ENCODE results near the gene CNPY2.
"Not testable (repeated sequence)": the region's sequence is repeated elsewhere in the genome, so short reads cannot be mapped to it uniquely, and the experiment has no call there.

The CNPY2 gene

GRCh38 chr12:56333679-56334489 lies 18.1 kb upstream of the CNPY2 start, which contains the start of gene PAN2:
Gene PAN2 (minus strand): TSS chr12:56334000. CDS start chr12:56333094, 906 bp downstream.
- peak; percentile 94 to 95 for DNase-seq

DNA sequence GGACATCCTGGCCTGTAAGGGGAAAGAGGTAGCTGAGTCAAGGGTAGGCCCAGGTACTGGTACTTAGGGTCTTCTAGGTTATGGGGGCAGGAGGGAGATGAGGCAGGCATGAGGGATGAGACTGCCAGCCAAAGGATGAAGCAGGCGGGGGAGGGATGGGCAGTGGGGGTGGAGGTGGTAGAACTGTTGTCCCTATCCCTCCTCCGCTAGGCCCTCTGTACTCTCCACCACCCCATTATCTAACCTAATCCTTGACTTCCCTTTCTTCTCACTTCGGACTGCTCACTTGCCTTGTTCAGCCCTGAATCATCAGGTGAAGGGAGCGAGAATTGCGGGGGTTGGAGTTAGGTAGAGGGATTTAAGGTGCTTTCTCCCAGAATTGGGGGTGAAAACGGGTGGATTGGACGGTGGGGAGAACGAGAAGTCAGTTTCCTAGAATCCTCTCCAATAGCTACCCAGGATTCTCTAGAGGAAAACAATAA lies 17.4 kb upstream of the CNPY2 start:
- DNase-seq = no peak

- no peak for DNase-seq
Observed at GRCh38 chr12:56332512-56333196, 16.9 kb upstream of the CNPY2 start.

DNA sequence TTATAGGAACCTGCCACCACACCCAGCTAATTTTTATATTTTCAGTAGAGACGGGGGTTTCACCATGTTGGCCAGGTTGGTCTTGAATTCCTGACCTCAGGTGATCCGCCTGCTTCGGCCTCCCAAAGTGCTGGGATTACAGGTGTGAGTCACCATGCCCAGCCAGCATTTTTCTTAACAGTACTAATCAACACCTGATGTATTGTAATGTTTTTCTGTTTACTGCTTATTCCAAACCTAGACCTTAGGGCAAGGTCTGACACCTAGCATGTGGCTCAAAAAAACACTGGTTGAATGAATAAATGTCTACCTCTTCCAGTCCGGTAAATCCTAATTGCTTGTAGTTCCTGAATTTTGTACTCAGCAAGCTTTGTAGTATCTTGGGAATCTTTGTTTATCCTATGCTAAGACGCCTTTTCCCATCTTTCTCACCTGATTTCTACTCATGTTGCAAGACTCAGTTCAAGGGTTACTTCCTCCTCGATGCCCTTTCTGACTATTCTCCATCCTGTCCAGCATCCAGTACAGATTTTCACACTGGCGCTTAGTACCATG lies 15.2 kb upstream of the CNPY2 start:
- DNase-seq = no peak

DNA sequence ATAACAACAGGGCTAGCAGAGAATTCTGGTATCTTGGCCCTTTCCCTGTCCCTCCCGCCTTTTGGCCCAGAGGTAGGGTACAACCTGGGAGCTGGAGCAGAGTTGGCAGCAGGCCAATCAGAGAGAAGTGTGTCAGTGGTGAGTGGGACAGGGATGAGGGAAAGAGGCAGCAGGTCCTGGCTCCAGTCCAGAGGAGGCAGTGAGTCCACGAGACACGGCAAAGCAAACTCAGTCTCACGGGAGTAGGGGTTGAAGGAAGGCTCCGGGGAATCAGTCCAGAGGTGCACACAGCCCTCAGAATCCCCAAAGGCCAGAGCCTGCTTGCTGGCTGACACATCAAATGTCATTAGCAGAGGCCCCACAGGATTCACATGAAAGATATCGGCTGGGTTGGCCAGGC lies 10.7 kb upstream of the CNPY2 start:
- DNase-seq = no peak

DNA sequence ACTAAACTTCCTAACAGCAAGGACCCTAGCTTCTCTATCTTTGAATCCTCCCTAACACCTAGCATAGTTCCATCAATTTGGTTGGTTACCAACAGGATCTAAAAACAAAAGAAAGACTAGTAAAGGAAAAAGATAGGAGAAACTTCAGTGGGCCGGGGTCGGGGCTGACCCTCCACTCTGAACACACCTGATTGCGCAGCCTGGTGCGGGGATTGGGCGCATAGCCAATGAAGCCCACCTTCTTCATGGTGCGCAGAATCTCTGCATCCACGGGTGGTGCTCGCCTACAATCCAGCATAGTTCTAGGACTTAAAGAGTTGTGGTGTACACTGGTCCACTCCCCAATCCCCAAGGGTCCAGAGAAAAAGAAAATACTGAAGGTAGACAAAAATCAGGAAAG lies 10.3 kb upstream of the CNPY2 start:
- no peak for DNase-seq

- no peak for DNase-seq
Observed at GRCh38 chr12:56324206-56324605, 8.4 kb upstream of the CNPY2 start.

GRCh38 chr12:56321610-56322009 lies 5.8 kb upstream of the CNPY2 start:
- not testable (repeated sequence) for DNase-seq

DNA sequence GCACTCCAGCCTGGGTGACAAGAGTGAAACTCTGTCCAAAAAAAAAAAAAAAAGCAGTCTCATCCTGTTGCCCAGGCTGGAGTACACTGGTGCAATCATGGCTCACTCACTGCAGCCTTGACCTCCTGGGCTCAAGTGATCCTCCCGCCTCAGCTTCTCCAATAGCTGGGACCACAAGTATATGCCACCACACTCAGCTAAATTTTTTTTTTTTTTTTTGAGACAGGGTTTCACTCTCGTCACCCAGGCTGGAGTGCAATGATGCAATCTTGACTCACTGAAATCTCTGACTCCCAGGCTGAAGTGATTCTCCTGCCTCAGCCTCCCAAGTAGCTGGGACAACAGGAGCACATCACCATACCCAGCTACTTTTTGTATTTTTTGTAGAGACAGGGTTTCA lies 5.2 kb upstream of the CNPY2 start:
- no peak for DNase-seq

DNA sequence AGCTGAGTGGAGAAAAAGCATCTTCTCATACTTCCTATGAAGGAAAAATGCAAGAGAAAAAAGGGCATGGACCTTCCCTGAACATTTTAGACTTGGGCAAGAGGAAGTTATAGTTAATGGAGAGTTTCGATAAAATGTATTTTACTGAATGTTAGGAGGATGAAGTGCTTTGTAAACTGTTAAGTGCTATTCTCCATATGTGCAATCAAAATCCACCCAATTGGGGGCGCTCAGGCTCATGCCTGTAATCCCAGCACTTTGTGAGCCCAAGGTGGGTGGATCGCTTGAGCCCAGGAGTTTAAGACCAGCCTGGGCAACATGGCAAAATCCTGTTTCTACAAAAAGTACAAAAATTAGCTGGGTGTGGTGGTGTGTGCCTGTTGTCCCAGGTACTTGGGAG lies 1.9 kb upstream of the CNPY2 start:
- DNase-seq = no peak

DNA sequence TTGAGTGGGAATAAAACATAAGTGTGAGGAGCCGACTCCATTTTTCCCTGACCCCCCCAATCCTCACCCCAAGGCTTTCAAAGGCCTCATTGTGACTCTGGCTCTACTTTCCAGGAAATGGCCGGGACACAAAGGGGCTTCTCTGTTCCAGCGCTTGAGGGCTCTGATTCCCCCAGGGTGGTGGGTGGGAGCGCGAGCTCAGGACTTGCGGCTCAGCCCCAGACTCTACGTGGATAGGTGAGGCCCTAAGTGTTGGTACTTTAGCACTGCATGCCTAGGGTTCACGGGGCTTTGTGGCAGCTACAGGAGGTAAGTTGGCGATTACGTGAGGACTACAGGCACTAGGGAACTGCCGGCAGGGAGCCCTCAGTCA lies 553 bp downstream of the CNPY2 start:
- DNase-seq = peak in 1 of 2 experiments; percentile 51

GRCh38 chr12:56311003-56311402 lies 4.8 kb downstream of the CNPY2 start:
- DNase-seq = no peak

DNA sequence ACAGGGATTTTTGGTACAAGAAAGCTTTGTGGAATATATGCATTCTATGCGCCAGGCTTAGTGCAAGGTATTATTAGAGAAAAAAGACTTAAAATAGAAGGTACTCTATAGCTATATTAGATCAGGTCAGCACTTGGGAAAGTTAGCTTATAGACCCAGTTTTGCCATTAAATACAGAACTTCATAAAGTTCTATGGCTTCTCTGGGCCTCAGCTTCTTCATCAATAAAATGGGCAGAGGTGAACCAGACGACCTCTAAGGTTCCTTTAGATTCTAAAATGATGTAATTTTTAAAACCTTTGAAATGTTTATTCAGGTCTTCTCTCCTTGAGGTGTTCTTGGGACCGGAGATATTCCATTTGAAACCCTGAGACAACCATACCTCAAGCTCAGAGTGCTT lies 7.1 kb downstream of the CNPY2 start:
- no peak for DNase-seq

DNA sequence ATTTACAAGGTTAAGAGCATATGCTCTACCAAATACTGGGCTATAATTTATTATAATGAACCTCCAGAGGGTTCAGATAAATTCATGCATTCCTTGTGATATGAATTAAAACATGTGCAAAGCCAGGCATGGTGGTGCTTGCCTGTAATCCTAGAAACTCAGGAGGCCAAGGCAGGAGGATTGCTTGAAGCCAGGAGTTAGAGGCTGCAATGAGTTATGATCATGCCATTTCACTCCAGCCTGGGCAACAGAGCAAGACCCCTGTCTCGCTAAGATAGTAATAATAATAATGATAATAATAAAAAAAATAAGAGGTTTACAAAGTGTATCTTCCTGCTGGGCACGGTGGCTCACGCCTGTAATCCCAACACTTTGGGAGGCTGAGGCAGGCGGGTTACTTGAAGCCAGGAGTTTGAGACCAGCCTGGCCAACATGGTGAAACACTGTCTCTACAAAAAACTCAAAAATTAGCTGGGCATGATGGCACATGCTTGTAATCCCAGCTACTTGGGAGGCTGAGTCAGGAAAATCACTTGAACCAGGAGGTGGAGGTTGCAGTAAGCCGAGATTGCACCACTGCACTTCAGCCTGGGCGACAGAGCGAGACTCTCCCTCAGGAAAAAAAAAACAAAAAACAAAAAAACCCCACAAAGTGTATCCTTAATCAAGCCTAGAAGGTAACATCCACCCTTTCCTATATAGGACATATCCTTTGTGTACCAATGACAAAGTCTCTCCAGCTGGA lies 8.4 kb downstream of the CNPY2 start:
- no peak for DNase-seq

GRCh38 chr12:56304872-56305590 lies 10.8 kb downstream of the CNPY2 start:
- DNase-seq = no peak

- DNase-seq = no peak
Observed at GRCh38 chr12:56304276-56304675, 11.5 kb downstream of the CNPY2 start.

- peak; percentile 23 to 29 for DNase-seq
Observed at GRCh38 chr12:56300644-56301464, 14.9 kb downstream of the CNPY2 start.

GRCh38 chr12:56299853-56300643 lies 15.7 kb downstream of the CNPY2 start, which contains the start of gene CS:
Gene CS (minus strand): TSS chr12:56300330. CDS start chr12:56300201, 129 bp downstream.
- peak; percentile 98 to 99 for DNase-seq

DNA sequence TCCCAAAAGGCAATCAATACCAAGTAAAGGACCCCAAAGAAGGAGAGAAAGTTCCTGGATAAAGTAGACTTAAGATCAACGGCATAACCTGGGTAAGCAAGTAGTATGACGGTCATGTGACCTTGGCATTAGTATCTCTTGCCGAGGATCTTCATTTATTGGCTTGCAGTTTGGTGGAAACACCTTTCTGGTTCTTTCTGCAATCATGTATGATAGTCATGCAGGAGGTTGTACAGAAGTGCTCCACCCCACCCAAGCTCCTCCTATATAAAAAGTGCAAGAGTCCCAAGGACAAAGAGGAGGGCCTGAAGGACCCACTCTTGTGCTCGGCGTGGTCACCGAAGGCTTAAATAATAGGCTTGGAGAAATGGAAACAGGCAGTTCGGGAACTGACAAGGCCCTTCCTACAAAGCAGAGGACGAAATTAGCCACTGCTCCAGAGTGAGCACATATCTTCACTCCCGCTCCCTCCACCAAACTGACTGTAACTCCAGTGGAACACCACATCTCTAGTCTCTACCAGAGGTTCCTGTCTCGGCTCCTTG lies 16.4 kb downstream of the CNPY2 start:
- no peak for DNase-seq

DNA sequence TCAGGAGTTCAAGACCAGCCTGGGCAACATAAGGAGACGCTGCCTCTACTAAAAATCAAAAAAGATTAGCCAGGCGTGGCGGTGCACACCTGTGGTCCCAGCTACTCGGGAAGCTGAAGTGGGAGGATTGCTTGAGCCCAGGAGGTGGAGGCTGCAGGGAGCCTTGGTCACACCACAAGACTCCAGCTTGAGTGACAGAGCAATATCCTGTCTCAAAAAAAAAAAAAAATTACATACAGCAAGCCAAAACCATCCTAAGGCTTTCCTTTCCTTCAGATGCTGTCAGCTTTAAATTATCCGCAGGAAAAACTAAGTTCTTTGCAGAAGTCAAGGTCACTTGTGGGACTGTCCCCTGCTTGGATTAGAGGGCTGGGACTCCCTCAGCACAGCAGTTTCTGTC lies 17.0 kb downstream of the CNPY2 start:
- no peak for DNase-seq
